H1 (cell line): ENCODE measurements around the gene UFC1. TPM values are rescaled to one million over a fixed set of nuclear protein-coding genes. Genes with fewer than 3 reads are reported as not detected.

Source experiments
- CHD1 ChIP-seq: IDR thresholded peaks from 2 replicates; pipeline ENCODE4 v1.6.1; 2012; ENCODE audit warnings: low read depth, low read length, improper control_type of control experiment
- EP300 ChIP-seq, 2 experiments: IDR thresholded peaks; 1 replicate in 1 of 2; 2 replicates in 1 of 2; pipeline ENCODE4 v1.6.1; 2011 to 2012; ENCODE audit warnings: low read depth in 2 of 2, low read length in 2 of 2, mild to moderate bottlenecking in 2 of 2, borderline replicate concordance in 1 of 2, inconsistent platforms in 1 of 2, moderate library complexity in 1 of 2
- KDM4A ChIP-seq: IDR thresholded peaks from one replicate; pipeline ENCODE4 v1.7.1; 2012; ENCODE audit warnings: low read depth, mild to moderate bottlenecking, moderate library complexity, low read length, inconsistent platforms; ENCODE audit not compliant: severe bottlenecking
- RXRA ChIP-seq: IDR thresholded peaks from 2 replicates; pipeline ENCODE4 v1.6.1; 2011; ENCODE audit warnings: low read depth, mild to moderate bottlenecking, low read length, moderate library complexity; ENCODE audit not compliant: insufficient read depth
- SP4 ChIP-seq: IDR thresholded peaks from 2 replicates; pipeline ENCODE4 v1.6.1; 2012; ENCODE audit warnings: low read length, inconsistent platforms
- TBP ChIP-seq: IDR thresholded peaks from 2 replicates; pipeline ENCODE4 v1.6.1; 2011; ENCODE audit warnings: low read depth, low read length, improper control_type of control experiment
- TEAD4 ChIP-seq: IDR thresholded peaks from 2 replicates; pipeline ENCODE4 v1.6.1; 2012; ENCODE audit warnings: low read depth, low read length, inconsistent platforms, mixed read lengths
- polyA plus RNA-seq, 7 experiments: library from polyadenylated mRNA; depleted of rRNA in 3 of 7; stranded (reverse) in 5 of 7; unstranded in 2 of 7; fragments of >200 nt in 5 of 7; fragments of 200-250 nt in 2 of 7; gene quantifications; 1 replicate in 5 of 7; 2 replicates in 1 of 7; 4 replicates in 1 of 7; pipeline versions ENCODE4 v1.2.1 to v1.2.3, GENCODE V29; 2011 to 2013; ENCODE audit warnings: missing spikeins in 2 of 7, mixed read lengths in 2 of 7
- total RNA-seq: library from RNA; stranded (reverse); fragmentation: NEBNext Ultra II Directional; extraction: Animal tissue kit (Norgen Biotek cat#: 25700); gene quantifications from 2 replicates; pipeline ENCODE4 v1.2.1, GENCODE V29; 2021

Gene UFC1
- total and polyA plus RNA-seq, 2 of the 8 experiments (the other 6 are each of a cell fraction or from before 2014, with no cell fraction given), result 67.8 to 102 TPM

DNA sequence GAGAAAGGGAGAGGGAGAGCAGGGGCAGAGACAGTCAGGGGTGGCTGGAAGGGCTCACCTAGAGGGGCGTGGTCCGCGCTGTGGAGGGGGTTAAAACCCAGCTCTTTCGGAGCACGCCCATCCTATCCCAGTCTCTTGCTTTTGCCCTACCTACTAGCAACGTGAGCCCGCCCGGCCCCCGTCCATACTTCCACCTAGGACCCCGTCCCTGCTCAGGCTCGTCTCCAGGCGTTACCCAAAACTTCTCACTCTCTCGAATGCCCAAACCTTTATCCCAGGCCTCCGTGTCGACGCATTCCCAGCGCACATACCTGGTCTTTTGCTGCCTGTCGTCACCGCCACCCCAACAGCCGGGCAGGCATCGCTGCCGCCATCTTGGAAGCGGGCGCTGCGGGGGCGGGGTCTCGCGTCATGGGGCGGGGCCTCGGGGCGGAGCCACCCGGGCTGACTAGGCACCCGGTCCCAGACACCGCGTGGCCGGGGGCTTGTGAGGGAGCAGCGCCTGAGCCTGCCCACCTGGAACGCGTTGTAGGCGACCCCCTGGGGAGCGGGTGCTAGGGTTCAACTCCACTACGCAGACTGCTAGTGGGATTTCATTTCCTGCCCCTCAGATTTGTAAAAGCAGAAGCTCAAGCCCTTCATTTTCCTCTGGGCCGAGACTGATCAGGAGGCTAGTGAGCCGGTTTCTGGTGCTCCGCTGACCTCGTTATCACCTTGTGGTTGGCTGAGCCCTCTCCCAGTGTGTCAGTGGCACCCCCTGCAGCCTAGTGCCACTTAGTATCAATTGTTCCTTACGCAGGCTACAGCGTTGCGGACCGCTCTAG is 23.5 kb downstream of the UFC1 start, which contains the start of gene B4GALT3 (continued):
- TF ChIP-seq KDM4A (peak; percentile 67), TBP (peak; percentile 73; the same call in 1 of the 2 replicates), RXRA (0 out of 2 replicates have a peak, but pooled peaks have one; percentile 35), TEAD4 (no peak), EP300 (IDR thresholded peaks at IDR 0.05; ENCODE audit: borderline replicate concordance in 1 of 2, low read depth in 2 of 2, low read length in 2 of 2) (no peak), CHD1 (no peak), SP4 (peak; percentile 89; the same call in 1 of the 2 replicates)
